H1 (cell line): Measurements from ENCODE around the gene DNAJC22. TPM values are rescaled to one million over a fixed set of nuclear protein-coding genes. Genes with fewer than 3 reads are reported as not detected.

Experiments used
- JUN ChIP-seq: IDR thresholded peaks from 2 replicates; pipeline ENCODE4 v1.6.1; 2011; ENCODE audit warnings: low read depth, mild to moderate bottlenecking, improper control_type of control experiment, low read length
- KDM1A ChIP-seq: fragments of 200-600, 300-600 bp; sonication (generic); IDR thresholded peaks from 2 replicates; pipeline ENCODE4 v1.7.1; 2016; ENCODE audit warnings: mild to moderate bottlenecking, low read length, borderline replicate concordance
- MAFK ChIP-seq: IDR thresholded peaks from 2 replicates; pipeline ENCODE4 v1.6.1; 2012; ENCODE audit warnings: low read depth, mild to moderate bottlenecking, improper control_type of control experiment, low read length
- PHF8 ChIP-seq: fragments of 200-600 bp; sonication (generic); conservative IDR thresholded peaks from 2 replicates; pipeline ENCODE4 v1.7.1; 2012; ENCODE audit warnings: low read depth, mild to moderate bottlenecking, inconsistent platforms, low read length, moderate library complexity
- POLR2AphosphoS5 ChIP-seq: IDR thresholded peaks from 2 replicates; pipeline ENCODE4 v1.6.1; 2011; ENCODE audit warnings: low read depth, low read length
- RBBP5 ChIP-seq: IDR thresholded peaks from 2 replicates; pipeline ENCODE4 v1.7.1; 2012; ENCODE audit warnings: low read depth, mild to moderate bottlenecking, inconsistent platforms, low read length, moderate library complexity, borderline replicate concordance
- SP1 ChIP-seq: IDR thresholded peaks from 2 replicates; pipeline ENCODE4 v1.6.1; 2011; ENCODE audit warnings: low read depth, low read length
- SUZ12 ChIP-seq: fragments of 200-600 bp; sonication (generic); IDR thresholded peaks from 2 replicates; pipeline ENCODE4 v1.6.1; 2012; ENCODE audit warnings: mild to moderate bottlenecking, inconsistent platforms, low read length, moderate library complexity, mixed read lengths
- polyA plus RNA-seq, 7 experiments: library from polyadenylated mRNA; depleted of rRNA in 3 of 7; stranded (reverse) in 5 of 7; unstranded in 2 of 7; fragments of >200 nt in 5 of 7; fragments of 200-250 nt in 2 of 7; gene quantifications; 1 replicate in 5 of 7; 2 replicates in 1 of 7; 4 replicates in 1 of 7; pipeline versions ENCODE4 v1.2.1 to v1.2.3, GENCODE V29; 2011 to 2013; ENCODE audit warnings: missing spikeins in 2 of 7, mixed read lengths in 2 of 7
- total RNA-seq: library from RNA; stranded (reverse); fragmentation: NEBNext Ultra II Directional; extraction: Animal tissue kit (Norgen Biotek cat#: 25700); gene quantifications from 2 replicates; pipeline ENCODE4 v1.2.1, GENCODE V29; 2021
- TF ChIP-seq, protein P1 (sequence below): fragments of 300-600 bp; sonication (generic); IDR thresholded peaks from 2 replicates; pipeline ENCODE4 v1.7.1; 2012; ENCODE audit warnings: low read length, moderate library complexity, mild to moderate bottlenecking, inconsistent platforms; ENCODE audit not compliant: insufficient replicate concordance
- TF ChIP-seq, protein P2 (sequence below): IDR thresholded peaks from 2 replicates; pipeline ENCODE4 v1.6.1; 2012; ENCODE audit warnings: inconsistent platforms

The DNAJC22 gene
- total and polyA plus RNA-seq, 2 of the 8 experiments (the other 6 are each of a cell fraction or from before 2014, with no cell fraction given), result 0.20 to 0.39 TPM

DNA sequence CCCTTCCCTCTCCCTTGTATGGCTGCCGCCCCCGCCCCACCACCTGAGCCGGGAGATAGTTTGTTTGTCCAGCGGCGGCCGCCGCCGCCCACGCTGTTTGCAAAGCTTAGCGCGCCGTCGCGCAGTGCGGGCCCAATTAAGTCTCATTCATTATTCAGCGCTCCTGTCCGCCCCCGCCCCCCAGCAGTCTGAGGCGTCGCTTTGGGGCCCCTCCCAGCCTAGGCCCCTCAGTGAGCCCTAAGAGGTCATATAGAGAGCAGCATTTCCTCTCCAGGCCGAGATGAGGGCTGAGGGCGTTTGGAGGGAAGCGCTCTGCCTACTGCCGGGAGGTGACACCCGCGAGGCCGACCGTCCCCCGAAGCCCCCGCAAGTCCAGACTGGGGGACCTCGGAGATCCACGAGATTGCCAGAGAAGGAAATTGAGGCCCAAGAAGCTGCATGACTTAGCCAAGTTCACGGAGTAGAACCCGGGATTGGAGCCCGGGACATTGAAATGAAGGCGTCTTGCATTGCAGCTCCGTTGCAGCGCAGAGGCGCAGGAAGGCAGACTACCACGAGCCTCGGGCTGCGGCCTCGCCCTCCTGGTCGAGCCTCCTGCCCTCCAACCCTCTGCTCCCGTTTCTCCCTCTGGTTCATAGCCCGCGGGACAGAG, at the start of gene DNAJC22 (continued):
- TF ChIP-seq, protein P1, sequence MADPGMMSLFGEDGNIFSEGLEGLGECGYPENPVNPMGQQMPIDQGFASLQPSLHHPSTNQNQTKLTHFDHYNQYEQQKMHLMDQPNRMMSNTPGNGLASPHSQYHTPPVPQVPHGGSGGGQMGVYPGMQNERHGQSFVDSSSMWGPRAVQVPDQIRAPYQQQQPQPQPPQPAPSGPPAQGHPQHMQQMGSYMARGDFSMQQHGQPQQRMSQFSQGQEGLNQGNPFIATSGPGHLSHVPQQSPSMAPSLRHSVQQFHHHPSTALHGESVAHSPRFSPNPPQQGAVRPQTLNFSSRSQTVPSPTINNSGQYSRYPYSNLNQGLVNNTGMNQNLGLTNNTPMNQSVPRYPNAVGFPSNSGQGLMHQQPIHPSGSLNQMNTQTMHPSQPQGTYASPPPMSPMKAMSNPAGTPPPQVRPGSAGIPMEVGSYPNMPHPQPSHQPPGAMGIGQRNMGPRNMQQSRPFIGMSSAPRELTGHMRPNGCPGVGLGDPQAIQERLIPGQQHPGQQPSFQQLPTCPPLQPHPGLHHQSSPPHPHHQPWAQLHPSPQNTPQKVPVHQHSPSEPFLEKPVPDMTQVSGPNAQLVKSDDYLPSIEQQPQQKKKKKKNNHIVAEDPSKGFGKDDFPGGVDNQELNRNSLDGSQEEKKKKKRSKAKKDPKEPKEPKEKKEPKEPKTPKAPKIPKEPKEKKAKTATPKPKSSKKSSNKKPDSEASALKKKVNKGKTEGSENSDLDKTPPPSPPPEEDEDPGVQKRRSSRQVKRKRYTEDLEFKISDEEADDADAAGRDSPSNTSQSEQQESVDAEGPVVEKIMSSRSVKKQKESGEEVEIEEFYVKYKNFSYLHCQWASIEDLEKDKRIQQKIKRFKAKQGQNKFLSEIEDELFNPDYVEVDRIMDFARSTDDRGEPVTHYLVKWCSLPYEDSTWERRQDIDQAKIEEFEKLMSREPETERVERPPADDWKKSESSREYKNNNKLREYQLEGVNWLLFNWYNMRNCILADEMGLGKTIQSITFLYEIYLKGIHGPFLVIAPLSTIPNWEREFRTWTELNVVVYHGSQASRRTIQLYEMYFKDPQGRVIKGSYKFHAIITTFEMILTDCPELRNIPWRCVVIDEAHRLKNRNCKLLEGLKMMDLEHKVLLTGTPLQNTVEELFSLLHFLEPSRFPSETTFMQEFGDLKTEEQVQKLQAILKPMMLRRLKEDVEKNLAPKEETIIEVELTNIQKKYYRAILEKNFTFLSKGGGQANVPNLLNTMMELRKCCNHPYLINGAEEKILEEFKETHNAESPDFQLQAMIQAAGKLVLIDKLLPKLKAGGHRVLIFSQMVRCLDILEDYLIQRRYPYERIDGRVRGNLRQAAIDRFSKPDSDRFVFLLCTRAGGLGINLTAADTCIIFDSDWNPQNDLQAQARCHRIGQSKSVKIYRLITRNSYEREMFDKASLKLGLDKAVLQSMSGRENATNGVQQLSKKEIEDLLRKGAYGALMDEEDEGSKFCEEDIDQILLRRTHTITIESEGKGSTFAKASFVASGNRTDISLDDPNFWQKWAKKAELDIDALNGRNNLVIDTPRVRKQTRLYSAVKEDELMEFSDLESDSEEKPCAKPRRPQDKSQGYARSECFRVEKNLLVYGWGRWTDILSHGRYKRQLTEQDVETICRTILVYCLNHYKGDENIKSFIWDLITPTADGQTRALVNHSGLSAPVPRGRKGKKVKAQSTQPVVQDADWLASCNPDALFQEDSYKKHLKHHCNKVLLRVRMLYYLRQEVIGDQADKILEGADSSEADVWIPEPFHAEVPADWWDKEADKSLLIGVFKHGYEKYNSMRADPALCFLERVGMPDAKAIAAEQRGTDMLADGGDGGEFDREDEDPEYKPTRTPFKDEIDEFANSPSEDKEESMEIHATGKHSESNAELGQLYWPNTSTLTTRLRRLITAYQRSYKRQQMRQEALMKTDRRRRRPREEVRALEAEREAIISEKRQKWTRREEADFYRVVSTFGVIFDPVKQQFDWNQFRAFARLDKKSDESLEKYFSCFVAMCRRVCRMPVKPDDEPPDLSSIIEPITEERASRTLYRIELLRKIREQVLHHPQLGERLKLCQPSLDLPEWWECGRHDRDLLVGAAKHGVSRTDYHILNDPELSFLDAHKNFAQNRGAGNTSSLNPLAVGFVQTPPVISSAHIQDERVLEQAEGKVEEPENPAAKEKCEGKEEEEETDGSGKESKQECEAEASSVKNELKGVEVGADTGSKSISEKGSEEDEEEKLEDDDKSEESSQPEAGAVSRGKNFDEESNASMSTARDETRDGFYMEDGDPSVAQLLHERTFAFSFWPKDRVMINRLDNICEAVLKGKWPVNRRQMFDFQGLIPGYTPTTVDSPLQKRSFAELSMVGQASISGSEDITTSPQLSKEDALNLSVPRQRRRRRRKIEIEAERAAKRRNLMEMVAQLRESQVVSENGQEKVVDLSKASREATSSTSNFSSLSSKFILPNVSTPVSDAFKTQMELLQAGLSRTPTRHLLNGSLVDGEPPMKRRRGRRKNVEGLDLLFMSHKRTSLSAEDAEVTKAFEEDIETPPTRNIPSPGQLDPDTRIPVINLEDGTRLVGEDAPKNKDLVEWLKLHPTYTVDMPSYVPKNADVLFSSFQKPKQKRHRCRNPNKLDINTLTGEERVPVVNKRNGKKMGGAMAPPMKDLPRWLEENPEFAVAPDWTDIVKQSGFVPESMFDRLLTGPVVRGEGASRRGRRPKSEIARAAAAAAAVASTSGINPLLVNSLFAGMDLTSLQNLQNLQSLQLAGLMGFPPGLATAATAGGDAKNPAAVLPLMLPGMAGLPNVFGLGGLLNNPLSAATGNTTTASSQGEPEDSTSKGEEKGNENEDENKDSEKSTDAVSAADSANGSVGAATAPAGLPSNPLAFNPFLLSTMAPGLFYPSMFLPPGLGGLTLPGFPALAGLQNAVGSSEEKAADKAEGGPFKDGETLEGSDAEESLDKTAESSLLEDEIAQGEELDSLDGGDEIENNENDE, result no peak
- TF ChIP-seq MAFK (no peak), JUN (no peak), PHF8 (no peak), POLR2AphosphoS5 (no peak), KDM1A (no peak), RBBP5 (no peak), SP1 (no peak), SUZ12 (peak; percentile 91)
- TF ChIP-seq, protein P2, sequence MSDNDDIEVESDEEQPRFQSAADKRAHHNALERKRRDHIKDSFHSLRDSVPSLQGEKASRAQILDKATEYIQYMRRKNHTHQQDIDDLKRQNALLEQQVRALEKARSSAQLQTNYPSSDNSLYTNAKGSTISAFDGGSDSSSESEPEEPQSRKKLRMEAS, result 0 out of 2 replicates have a peak, but pooled peaks have one; percentile 30
